GM18907 (cell line): ENCODE results near the gene MANBA.

Experiments
- ATAC-seq: cut with Tn5 transposase; IDR thresholded peaks from one replicate; pipeline ENCODE4 v1.9.1; 2021; ENCODE audit warnings: mild to moderate bottlenecking, moderate library complexity; ENCODE audit not compliant: unreplicated experiment

Gene MANBA

GRCh38 chr4:102683881-102684609 is 76.7 kb downstream of the MANBA start:
- ATAC-seq = no peak

GRCh38 chr4:102678695-102679335 is 82.0 kb downstream of the MANBA start:
- ATAC-seq = no peak

GRCh38 chr4:102678107-102678506 is 82.7 kb downstream of the MANBA start:
- ATAC-seq = no peak

GRCh38 chr4:102675141-102675540 is 85.6 kb downstream of the MANBA start:
- no peak for ATAC-seq

GRCh38 chr4:102667001-102667400 is 93.8 kb downstream of the MANBA start:
- ATAC-seq = no peak

- no peak for ATAC-seq
These were observed 95.2 kb downstream of the MANBA start for GRCh38 chr4:102665527-102665926.

- no peak for ATAC-seq
These were observed 97.7 kb downstream of the MANBA start for GRCh38 chr4:102663073-102663472.

GRCh38 chr4:102657206-102657605 is 103.6 kb downstream of the MANBA start:
- no peak for ATAC-seq

GRCh38 chr4:102647117-102647516 is 113.7 kb downstream of the MANBA start:
- no peak for ATAC-seq

- no peak for ATAC-seq
These were observed 118.0 kb downstream of the MANBA start for GRCh38 chr4:102642631-102643298.

- ATAC-seq = no peak
These were observed 119.0 kb downstream of the MANBA start for GRCh38 chr4:102641793-102642192.

- ATAC-seq = no peak
These were observed 120.1 kb downstream of the MANBA start for GRCh38 chr4:102640669-102641068.

- no peak for ATAC-seq
These were observed 121.2 kb downstream of the MANBA start for GRCh38 chr4:102639598-102639997.

GRCh38 chr4:102638621-102639020 is 122.1 kb downstream of the MANBA start:
- ATAC-seq = no peak

- no peak for ATAC-seq
These were observed 123.4 kb downstream of the MANBA start for GRCh38 chr4:102637391-102637790.

- no peak for ATAC-seq
These were observed 127.7 kb downstream of the MANBA start for GRCh38 chr4:102633100-102633499.

GRCh38 chr4:102632241-102633065 is 128.3 kb downstream of the MANBA start:
- ATAC-seq = no peak

- ATAC-seq = no peak
These were observed 129.2 kb downstream of the MANBA start for GRCh38 chr4:102631616-102632015.

- no peak for ATAC-seq
These were observed 131.1 kb downstream of the MANBA start for GRCh38 chr4:102629673-102630072.

GRCh38 chr4:102627831-102628523 is 132.8 kb downstream of the MANBA start:
- ATAC-seq = no peak
